Activated naive CD4-positive, alpha-beta T cell treated with anti-CD3 and anti-CD28 coated beads for 36 hours (primary cell): Measurements from ENCODE around the gene NRG3. TPM values are rescaled to one million over a fixed set of nuclear protein-coding genes. Genes with fewer than 3 reads are reported as not detected.

Source experiments
- CTCF ChIA-PET: fragments of 350-600 bp; sonication (Branson Sonifier 250); formaldehyde crosslinking; loops from one replicate; lab custom pipeline; 2021; ENCODE audit warnings: antibody characterized with exemption; lab: Charles Lee
- DNase-seq: peaks from one replicate; pipeline ENCODE4 v3.0.0-alpha.2; 2020
- H3K27ac Mint-ChIP-seq: one replicate; pipeline ENCODE4 v1.8.0; 2021; ENCODE audit warnings: mild to moderate bottlenecking, mixed read lengths
- H3K27me3 Mint-ChIP-seq: one replicate; pipeline ENCODE4 v1.8.0; 2021; ENCODE audit warnings: low read depth, mixed read lengths
- H3K36me3 Mint-ChIP-seq: one replicate; pipeline ENCODE4 v1.8.0; 2021; ENCODE audit warnings: low read depth, mixed read lengths
- H3K4me1 Mint-ChIP-seq: one replicate; pipeline ENCODE4 v1.8.0; 2021; ENCODE audit warnings: low read depth, mixed read lengths
- H3K4me3 Mint-ChIP-seq: one replicate; pipeline ENCODE4 v1.8.0; 2021; ENCODE audit warnings: mild to moderate bottlenecking, moderate library complexity, mixed read lengths
- H3K9me3 Mint-ChIP-seq: one replicate; pipeline ENCODE4 v1.8.0; 2021; ENCODE audit warnings: mixed read lengths
- intact Hi-C: fragments of 100-400 bp; cut with micrococcal nuclease; formaldehyde crosslinking; loops from one replicate; pipeline ENCODE4 v1.15.1; 2023
- total RNA-seq, 2 experiments: library from RNA; stranded (reverse); gene quantifications; one replicate each; pipeline ENCODE4 v1.2.3, GENCODE V29; 2021

Gene NRG3
- total RNA-seq, 2 experiments from 2014 or later, result not detected

DNA sequence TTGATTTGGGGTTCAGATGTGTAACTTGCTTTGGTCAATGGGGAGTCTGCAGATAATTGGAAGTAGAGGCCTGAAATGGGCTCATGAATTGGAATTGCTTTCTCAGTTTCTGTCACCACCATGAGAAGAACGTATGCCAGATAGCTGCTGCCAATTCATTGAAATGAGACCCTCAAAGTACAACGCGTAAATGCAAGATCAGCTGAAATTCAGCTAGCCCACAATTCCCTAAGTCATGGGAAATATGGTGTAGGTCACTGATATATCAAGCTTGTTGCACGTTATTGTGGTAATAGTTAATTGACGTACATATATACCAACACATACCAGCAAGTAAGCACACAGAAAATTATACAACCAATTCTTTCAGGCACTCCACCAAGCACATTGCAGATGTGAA lies 520.0 kb downstream of the NRG3 start:
- no peak for DNase-seq
- Mint-ChIP-seq H3K36me3 (no peaks in the 10 kb centered on the region), H3K9me3 (peaks cover 3% of the 10 kb centered on the region), H3K27ac (no peak overlapping the region), H3K27me3 (no peaks in the 10 kb centered on the region), H3K4me3 (no peak overlapping the region), H3K4me1 (no peaks in the 10 kb centered on the region)
- intact Hi-C loops, result no loop called here
- CTCF ChIA-PET, result no interaction called here

DNA sequence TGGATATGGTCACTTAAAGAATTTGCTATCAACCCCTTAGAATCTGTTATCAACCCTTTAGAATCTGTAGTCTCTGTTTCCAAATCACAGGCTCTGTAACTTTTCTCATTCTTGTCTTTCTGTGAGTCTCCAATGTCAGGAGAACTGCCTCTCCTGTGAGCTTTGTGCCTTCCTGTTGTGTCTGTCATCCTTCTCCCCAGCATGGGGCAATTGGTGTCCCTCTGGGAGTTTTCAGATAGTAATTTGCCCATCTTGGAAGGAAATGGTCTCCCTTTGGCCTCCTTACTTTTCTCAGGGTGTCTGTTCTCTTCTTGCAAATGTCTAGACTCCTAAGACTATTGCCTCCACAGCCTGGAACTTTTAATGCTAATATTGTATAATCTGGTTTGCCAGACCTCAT lies 521.9 kb downstream of the NRG3 start:
- H3K9me3 Mint-ChIP-seq, result peaks cover 3% of the 10 kb centered on the region
- DNase-seq, result no peak

DNA sequence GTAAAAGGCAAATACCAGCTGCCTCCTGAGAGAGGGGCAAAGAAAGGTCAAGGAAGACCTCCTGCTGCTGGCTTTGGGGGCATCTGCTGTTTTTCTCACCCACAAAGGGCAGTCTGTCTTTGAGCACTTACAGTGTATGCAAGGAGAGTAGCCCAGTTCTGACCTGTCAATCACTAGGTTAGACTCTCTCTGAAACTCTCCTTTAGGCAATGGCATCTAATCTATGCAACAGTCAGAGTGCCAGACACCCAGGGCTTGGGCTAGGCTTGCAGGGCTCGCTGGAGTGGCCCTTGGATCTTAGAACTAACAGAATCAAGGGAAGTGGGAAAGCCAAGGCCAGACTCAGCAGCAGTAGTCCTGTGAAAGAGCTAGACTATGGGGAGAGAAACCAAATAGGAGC lies 522.9 kb downstream of the NRG3 start:
- Mint-ChIP-seq H3K27ac (no peak overlapping the region), H3K4me3 (no peak overlapping the region), H3K9me3 (peaks cover 3% of the 10 kb centered on the region), H3K36me3 (no peaks in the 10 kb centered on the region), H3K4me1 (no peaks in the 10 kb centered on the region), H3K27me3 (no peaks in the 10 kb centered on the region)
- CTCF ChIA-PET, result no interaction called here
- no peak for DNase-seq
- intact Hi-C loops, result no loop called here

More for the DNA sequence above, 521.9 kb downstream of the NRG3 start:
- no peak overlapping the region for H3K27ac Mint-ChIP-seq
- CTCF ChIA-PET, result no interaction called here
- H3K4me1 Mint-ChIP-seq, result no peaks in the 10 kb centered on the region
- H3K36me3 Mint-ChIP-seq, result no peaks in the 10 kb centered on the region
- H3K27me3 Mint-ChIP-seq, result no peaks in the 10 kb centered on the region
- intact Hi-C loops, result no loop called here
- H3K4me3 Mint-ChIP-seq, result no peak overlapping the region

DNA sequence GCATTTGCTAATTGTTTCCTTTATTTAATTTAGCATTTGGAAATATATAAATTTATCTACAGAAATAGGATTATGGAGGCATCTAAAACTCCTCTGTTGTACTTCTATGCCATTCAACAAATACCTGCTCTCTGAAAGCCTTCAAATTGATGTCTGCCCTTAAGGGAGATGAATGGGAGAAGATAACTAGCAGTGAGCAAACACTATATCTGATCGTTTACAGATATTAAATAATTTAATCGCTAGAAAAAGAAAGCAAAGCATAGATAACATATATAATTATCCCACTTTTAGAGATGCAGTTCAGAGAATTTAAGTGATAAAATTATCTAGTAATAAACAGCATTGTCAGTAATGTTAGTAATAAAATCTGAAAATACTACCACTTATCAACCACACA lies 524.9 kb downstream of the NRG3 start:
- CTCF ChIA-PET, result no interaction called here
- no peak overlapping the region for H3K4me3 Mint-ChIP-seq
- DNase-seq, result no peak
- no peaks in the 10 kb centered on the region for H3K27me3 Mint-ChIP-seq
- H3K4me1 Mint-ChIP-seq, result no peaks in the 10 kb centered on the region
- intact Hi-C loops, result no loop called here
- no peaks in the 10 kb centered on the region for H3K36me3 Mint-ChIP-seq
- H3K27ac Mint-ChIP-seq, result no peak overlapping the region
- peaks cover 3% of the 10 kb centered on the region for H3K9me3 Mint-ChIP-seq

DNA sequence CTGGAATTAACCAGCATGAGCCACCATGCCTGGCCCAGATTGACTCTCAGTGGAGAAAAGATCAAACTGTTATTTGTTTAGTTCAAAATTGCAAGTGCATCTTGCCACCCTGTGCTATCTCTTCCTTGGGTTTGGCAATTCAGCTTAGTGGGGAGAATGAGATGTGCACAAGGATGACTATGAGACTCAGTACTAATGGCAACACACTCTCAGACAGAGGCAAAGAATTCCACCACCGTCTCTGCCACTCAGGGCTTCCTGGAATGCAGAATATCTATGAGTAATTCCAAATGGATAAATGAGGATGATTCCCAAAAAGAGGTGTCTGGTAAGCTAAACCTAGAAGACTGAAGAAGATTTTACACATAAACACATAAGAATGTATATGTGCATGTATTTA lies 525.8 kb downstream of the NRG3 start:
- Mint-ChIP-seq H3K27me3 (no peaks in the 10 kb centered on the region), H3K4me1 (no peaks in the 10 kb centered on the region), H3K4me3 (no peak overlapping the region), H3K27ac (no peak overlapping the region), H3K9me3 (peaks cover 5% of the 10 kb centered on the region), H3K36me3 (no peaks in the 10 kb centered on the region)
- no peak for DNase-seq
- intact Hi-C loops, result no loop called here
- CTCF ChIA-PET, result no interaction called here

DNA sequence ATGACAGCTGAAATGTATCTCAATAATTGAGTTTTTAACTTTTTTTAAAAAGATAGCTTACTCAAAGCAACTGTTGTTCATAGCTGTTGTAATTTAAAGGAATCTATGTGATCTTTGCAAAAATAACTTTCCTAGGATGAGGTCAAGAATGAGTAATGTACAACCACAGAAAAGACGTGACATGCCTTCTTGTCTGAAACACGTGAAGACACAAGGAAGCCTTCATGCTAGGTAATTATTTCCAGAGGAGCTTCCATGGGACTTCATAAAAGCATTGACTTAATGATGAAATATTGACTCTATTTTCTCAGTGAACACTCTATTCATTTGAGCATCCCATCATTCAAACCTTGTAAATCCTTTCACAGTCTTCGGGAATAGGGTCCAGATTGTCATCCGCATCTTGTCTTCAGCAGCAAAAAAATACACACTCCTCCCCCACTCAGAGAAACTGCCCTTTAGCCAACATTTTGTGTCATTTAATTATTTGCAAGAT lies 528.0 kb downstream of the NRG3 start:
- H3K27ac Mint-ChIP-seq, result no peak overlapping the region
- no peak for DNase-seq
- no peaks in the 10 kb centered on the region for H3K36me3 Mint-ChIP-seq
- H3K4me1 Mint-ChIP-seq, result no peaks in the 10 kb centered on the region
- H3K27me3 Mint-ChIP-seq, result no peaks in the 10 kb centered on the region
- H3K9me3 Mint-ChIP-seq, result peaks cover 2% of the 10 kb centered on the region
- H3K4me3 Mint-ChIP-seq, result no peak overlapping the region
- intact Hi-C loops, result no loop called here
- CTCF ChIA-PET, result interaction anchor here (0.6 kb wide), 2 partner anchors 371 to 465 kb away, joined by 3 read pairs; no protein-coding TSS in a partner anchor

DNA sequence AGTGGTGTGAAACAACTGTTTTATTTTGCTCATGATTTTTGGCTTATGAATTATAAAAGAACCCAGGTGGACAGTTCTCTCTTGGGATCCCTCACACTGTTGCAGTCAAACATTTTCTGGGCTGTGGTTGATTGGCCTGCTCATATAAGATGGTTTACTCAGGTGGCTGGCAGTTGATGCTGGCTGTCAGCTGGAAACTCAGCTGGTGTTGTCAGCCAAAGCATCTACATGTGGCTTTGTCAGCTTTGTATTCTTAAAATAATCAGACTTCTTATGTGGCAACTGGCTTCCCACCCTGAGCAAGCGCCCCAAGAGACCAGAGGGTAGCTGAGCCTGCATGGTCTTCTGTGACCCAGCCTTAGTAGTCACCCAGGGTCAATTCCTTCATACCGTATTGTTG lies 534.7 kb downstream of the NRG3 start:
- no peak overlapping the region for H3K27ac Mint-ChIP-seq
- DNase-seq, result no peak
- H3K9me3 Mint-ChIP-seq, result peaks cover 2% of the 10 kb centered on the region
- intact Hi-C loops, result no loop called here
- no peaks in the 10 kb centered on the region for H3K36me3 Mint-ChIP-seq
- no peak overlapping the region for H3K4me3 Mint-ChIP-seq
- H3K4me1 Mint-ChIP-seq, result no peaks in the 10 kb centered on the region
- CTCF ChIA-PET, result no interaction called here
- H3K27me3 Mint-ChIP-seq, result no peaks in the 10 kb centered on the region

DNA sequence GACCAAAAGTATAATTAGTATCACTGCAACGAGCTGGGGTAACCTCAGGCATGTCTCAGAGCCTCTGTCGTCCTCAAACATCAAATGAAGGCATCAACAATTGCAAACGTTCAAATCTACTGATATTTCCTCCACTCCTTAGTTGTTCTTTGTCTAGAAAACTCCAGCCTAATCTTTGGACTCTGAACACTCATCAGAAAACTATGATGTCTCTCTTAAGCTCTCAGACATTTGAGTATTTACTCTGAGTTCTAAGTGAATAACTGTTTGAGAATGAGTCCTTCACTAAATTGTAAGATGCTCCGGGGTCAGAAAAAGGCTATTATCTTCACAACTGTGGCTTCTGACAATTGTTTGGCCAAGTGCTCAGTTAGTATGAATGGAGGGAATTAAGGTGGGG lies 536.4 kb downstream of the NRG3 start:
- intact Hi-C loops, result no loop called here
- CTCF ChIA-PET, result no interaction called here

DNA sequence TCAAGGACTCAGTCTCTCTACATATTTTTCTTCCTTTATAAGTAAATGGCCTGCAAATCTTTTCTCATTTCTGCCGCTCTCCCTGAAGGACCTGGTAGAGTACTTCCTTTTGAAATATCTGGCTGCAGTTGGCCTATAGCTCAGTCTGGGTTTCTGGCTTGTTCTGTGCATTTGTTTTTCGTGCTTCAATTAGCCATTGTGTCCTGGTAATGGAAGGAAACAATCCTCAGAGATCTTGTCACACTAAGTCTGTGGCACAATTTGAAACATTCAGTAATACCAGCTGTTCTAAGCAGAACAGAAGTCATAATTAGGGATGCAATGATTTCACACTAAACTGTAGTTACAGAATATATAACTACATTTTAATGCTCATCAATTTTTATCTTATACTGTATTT lies 545.0 kb downstream of the NRG3 start:
- H3K27me3 Mint-ChIP-seq, result no peaks in the 10 kb centered on the region
- peaks cover 2% of the 10 kb centered on the region for H3K9me3 Mint-ChIP-seq
- no peak overlapping the region for H3K27ac Mint-ChIP-seq
- no peak for DNase-seq
- no peaks in the 10 kb centered on the region for H3K36me3 Mint-ChIP-seq
- H3K4me3 Mint-ChIP-seq, result no peak overlapping the region
- CTCF ChIA-PET, result no interaction called here
- intact Hi-C loops, result no loop called here
- no peaks in the 10 kb centered on the region for H3K4me1 Mint-ChIP-seq

More for the DNA sequence above, 536.4 kb downstream of the NRG3 start:
- Mint-ChIP-seq H3K36me3 (no peaks in the 10 kb centered on the region), H3K4me3 (no peak overlapping the region), H3K4me1 (no peaks in the 10 kb centered on the region), H3K9me3 (no peaks in the 10 kb centered on the region), H3K27ac (no peak overlapping the region), H3K27me3 (no peaks in the 10 kb centered on the region)
- no peak for DNase-seq

DNA sequence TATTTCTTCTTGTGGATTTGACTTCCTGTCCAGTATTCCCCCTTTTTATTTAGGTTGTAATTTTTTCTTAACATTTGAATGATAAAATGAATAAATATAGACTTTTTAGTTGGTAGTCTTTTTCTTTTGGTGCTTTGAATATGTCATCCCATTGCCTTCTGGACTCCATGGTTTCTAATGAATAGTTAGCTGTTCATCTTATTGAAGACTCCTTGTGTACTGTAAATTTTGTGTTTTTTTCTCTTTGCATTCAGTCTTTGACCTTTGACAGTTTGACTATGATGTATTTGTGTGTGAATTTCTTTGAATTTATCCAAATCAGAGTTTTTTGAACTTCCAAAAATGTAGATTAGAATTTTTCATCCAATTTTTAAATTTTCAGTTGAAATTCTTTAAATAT lies 554.3 kb downstream of the NRG3 start:
- CTCF ChIA-PET, result no interaction called here
- H3K27me3 Mint-ChIP-seq, result no peaks in the 10 kb centered on the region
- H3K9me3 Mint-ChIP-seq, result peaks cover 25% of the 10 kb centered on the region
- H3K4me3 Mint-ChIP-seq, result no peak overlapping the region
- H3K4me1 Mint-ChIP-seq, result no peaks in the 10 kb centered on the region
- DNase-seq, result no peak
- intact Hi-C loops, result no loop called here
- H3K36me3 Mint-ChIP-seq, result no peaks in the 10 kb centered on the region
- H3K27ac Mint-ChIP-seq, result peak overlapping the region; percentile 44

DNA sequence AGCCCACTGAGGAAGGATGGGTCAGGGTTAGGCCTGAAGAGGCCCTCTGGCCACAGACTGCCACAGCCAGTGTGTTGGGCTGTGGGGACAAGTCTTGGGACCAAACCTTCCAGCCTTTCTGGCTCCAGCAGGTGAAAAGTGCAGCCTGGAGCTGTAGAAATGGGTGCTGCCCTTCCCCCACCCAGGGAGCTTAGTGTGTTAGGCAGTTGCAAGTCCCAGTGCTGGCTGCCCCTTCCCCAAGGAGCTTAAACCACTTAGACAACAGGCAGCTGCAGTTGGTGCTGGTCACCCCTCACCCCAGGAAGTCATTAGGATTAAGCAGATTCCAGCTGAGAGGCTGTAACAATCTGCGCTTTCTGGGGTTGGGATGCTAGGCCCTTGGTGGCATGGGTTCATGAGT lies 563.3 kb downstream of the NRG3 start:
- Mint-ChIP-seq H3K9me3 (peaks cover 1% of the 10 kb centered on the region), H3K27ac (no peak overlapping the region), H3K36me3 (no peaks in the 10 kb centered on the region), H3K27me3 (no peaks in the 10 kb centered on the region), H3K4me1 (no peaks in the 10 kb centered on the region), H3K4me3 (no peak overlapping the region)
- no peak for DNase-seq
- intact Hi-C loops, result no loop called here
- CTCF ChIA-PET, result no interaction called here

DNA sequence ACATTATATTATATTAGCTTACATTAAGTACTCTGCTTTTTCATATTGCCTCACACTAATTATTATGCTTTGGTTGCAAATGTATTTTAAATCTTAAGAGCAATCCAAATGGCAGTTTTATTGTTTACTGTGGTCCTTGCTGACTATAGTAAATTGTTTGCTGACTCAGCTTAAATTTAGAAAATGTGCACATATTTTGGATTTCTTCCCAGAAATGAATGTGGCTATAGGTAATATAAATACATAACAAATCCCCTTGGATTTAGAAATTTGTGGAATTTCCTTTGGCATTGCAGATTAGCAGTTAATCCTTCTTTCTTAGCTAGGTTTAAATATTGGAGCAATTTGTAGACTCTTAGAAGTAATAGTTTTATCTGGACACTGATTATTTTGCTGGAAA lies 565.8 kb downstream of the NRG3 start:
- Mint-ChIP-seq H3K9me3 (peaks cover 1% of the 10 kb centered on the region), H3K4me3 (no peak overlapping the region), H3K27ac (no peak overlapping the region), H3K27me3 (no peaks in the 10 kb centered on the region), H3K36me3 (no peaks in the 10 kb centered on the region), H3K4me1 (no peaks in the 10 kb centered on the region)
- CTCF ChIA-PET, result no interaction called here
- DNase-seq, result no peak
- intact Hi-C loops, result no loop called here

DNA sequence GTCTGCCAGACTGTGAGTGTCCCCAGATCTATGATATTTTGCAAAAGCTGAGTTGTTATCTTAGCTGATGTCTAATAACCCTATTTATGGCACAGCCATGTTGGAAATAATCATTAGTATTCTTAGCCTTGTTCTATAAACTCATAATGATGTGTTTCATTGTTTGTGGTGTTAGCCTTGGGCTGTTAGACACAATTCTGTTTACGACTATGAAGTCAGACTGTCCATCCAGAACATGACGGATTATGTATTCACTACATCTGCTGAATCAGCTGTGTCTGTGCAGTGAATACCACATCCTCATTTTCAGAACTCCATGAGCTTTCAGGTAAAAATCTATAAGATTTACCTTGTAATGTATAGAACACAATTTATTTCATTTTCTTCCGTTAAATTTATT lies 577.1 kb downstream of the NRG3 start:
- intact Hi-C loops, result no loop called here
- Mint-ChIP-seq H3K36me3 (no peaks in the 10 kb centered on the region), H3K4me1 (no peaks in the 10 kb centered on the region), H3K27me3 (no peaks in the 10 kb centered on the region), H3K4me3 (no peak overlapping the region), H3K27ac (no peak overlapping the region), H3K9me3 (no peaks in the 10 kb centered on the region)
- CTCF ChIA-PET, result interaction anchor here (0.6 kb wide), 1 partner anchor 82 kb away, joined by 3 read pairs; no protein-coding TSS in a partner anchor
- DNase-seq, result no peak

DNA sequence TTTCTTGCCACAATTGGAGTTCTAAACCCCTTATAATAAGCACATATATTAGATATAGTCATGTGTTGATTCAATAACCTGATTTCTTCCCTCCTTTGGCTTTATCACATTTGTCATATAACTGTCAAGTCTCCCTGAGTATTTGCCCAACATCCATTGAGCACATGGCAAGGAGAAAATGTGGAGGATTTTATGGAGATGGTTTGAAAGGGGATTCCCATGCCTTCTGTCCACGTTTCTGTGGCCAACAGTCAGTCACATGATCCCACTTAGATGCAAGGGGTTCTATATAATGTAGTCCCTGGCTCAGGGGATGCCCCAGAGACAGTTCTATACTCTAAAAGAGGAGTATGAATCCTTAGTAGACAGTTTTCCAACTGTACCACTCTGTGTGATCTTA lies 577.7 kb downstream of the NRG3 start:
- intact Hi-C loops, result no loop called here
- DNase-seq, result no peak
- CTCF ChIA-PET, result no interaction called here
- Mint-ChIP-seq H3K27me3 (no peaks in the 10 kb centered on the region), H3K36me3 (no peaks in the 10 kb centered on the region), H3K4me3 (no peak overlapping the region), H3K9me3 (no peaks in the 10 kb centered on the region), H3K27ac (no peak overlapping the region), H3K4me1 (no peaks in the 10 kb centered on the region)
